ENCODE data around the gene CAMKK1.
"Not testable (repeated sequence)": the region's sequence is repeated elsewhere in the genome, so short reads cannot be mapped to it uniquely, and the experiment has no call there.

CAMKK1 gene

DNA sequence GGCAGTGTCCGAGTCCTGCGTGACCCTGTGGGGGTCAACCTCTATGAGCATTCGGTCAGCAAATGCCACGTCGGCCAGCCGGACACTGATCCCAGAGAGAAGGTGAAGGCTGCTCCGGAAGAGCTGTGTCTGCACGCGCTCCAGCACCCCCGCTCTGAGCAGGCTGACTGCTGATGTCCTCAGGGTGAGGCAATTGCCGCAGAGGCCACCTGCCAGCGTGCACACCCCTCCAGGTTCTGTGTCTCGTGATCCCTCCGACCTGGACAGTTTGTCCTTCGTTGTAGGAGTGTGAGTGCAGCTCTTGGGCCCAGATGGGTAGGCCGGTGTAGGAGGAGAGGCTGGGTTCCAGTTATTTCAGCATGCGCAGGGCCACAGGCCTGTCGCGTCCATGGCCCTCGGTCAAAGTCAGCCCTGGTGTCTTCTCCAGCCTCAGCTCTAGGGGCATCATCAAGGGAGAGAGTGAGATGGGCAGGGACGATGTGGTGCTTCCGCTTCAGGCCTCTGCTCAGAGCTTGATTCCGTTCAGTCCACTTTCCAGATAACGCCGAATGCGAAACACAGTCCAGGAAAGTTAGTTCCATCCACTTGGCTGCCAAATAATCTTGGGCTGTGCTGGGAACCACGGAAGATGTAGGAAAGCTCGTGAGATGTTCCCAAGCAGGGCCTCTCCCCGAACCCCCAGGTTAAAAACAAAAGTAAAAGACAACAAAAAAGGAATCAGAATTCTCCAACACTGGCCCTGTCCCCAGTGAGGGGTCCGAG is 31.7 kb downstream of the CAMKK1 start:
- H3K27me3 Mint-ChIP-seq = no peaks in the 10 kb centered on the region
- no peak overlapping the region for H3K27ac Mint-ChIP-seq
- no peak overlapping the region for H3K4me3 Mint-ChIP-seq
- no peaks in the 10 kb centered on the region for H3K4me1 Mint-ChIP-seq (ENCODE audit: low read depth)
- H3K36me3 Mint-ChIP-seq = peaks cover 3% of the 10 kb centered on the region
- no peaks in the 10 kb centered on the region for H3K9me3 Mint-ChIP-seq (ENCODE audit: low read depth)

DNA sequence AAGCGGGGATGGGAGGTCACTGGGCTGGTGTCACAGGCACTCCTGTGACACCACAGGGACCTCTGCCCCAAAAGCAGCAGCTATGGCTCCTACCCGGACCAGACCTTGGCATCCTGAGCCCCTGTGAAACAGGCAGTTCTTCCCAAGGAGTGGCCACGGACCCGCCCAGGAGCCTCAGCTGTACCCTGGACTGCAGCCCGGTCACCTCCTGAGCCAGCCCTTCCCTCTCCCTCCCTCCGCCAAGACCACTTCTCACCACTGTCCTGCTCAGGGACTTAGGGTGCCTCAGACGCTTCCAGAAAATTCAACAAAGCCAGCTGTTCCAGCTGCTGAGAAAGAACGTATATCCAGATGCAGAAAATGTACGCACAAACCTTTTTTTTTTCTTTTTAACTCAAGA is 32.9 kb downstream of the CAMKK1 start:
- Mint-ChIP-seq H3K36me3 (peaks cover 3% of the 10 kb centered on the region), H3K4me3 (no peak overlapping the region), H3K27me3 (no peaks in the 10 kb centered on the region), H3K4me1 (ENCODE audit: low read depth) (no peaks in the 10 kb centered on the region), H3K27ac (no peak overlapping the region), H3K9me3 (ENCODE audit: low read depth) (no peaks in the 10 kb centered on the region)

DNA sequence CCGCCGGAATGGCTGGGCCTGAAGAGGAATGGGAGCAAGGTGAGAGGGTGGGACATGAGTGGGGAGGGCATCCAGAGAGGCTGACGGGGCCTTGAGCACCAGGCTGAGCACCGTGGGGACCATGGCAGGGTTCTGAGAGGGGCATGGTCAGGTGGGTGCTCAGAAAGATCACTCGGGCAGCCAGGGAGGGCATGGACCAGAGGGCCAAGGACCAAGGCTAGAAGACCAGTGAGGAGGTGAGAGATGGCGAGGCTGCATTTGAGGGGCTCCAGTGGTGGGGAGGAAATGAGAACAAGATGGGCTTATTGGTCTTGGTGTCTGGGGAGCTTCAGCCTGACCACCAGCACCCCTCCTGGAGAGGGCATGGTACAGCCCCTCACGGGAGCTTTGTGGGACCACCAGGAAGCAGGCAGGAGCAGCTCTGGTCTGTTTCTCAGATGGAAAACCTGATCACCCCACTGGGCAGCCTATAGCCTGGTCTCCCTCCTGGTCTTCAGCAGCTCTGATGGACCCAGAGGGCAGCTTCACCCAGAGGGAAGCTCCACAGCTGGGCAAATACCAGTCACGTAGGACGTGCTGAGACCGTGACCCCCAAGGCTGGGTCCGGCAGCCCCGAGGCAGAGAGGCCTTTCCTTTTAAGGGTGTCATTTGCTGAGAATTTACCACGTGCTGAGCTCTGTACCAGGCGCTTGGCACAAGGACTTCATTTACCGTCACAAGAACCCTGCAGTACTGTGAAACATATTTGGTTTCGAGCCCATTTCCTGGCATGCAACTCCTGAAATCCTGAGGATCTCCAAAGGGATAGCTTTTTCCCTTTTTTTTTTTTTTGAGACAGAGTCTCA is 35.4 kb downstream of the CAMKK1 start:
- H3K27ac Mint-ChIP-seq = no peak overlapping the region
- H3K36me3 Mint-ChIP-seq = peaks cover 3% of the 10 kb centered on the region
- no peak overlapping the region for H3K4me3 Mint-ChIP-seq
- H3K9me3 Mint-ChIP-seq (ENCODE audit: low read depth) = no peaks in the 10 kb centered on the region
- no peaks in the 10 kb centered on the region for H3K4me1 Mint-ChIP-seq (ENCODE audit: low read depth)
- no peaks in the 10 kb centered on the region for H3K27me3 Mint-ChIP-seq

DNA sequence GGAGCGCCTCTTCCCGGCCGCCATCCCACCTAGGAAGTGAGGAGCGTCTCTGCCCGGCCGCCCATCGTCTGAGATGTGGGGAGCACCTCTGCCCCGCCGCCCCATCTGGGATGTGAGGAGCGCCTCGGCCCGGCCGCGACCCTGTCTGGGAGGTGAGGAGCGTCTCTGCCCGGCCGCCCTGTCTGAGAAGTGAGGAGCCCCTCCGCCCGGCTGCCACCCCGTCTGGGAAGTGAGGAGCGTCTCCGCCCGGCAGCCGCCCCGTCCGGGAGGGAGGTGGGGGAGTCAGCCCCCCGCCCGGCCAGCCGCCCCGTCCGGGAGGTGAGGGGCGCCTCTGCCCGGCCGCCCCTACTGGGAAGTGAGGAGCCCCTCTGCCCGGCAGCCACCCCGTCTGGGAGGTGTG is 38.6 kb downstream of the CAMKK1 start:
- H3K27me3 Mint-ChIP-seq; H3K4me1 Mint-ChIP-seq (ENCODE audit: low read depth); H3K36me3 Mint-ChIP-seq; H3K9me3 Mint-ChIP-seq (ENCODE audit: low read depth); H3K27ac Mint-ChIP-seq; H3K4me3 Mint-ChIP-seq: not testable (repeated sequence)

DNA sequence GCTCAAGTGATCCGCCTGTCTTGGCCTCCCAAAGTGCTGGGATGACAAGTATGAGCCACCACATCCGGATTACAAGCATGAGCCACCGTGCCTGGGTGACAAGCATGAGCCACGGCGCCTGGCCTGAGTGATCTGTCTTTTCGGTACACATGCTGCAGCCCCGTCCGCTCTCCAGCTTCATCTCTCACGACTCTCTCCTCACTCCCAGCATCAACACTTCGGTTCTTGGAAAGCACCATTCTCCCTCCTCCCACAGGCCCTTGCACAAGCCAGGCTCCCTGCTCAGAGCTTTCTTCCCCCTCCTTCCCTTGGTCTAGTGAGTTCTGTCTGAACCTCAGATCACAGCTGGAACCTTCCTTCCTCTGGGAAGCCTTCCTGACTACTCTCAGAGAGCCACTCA is 40.3 kb downstream of the CAMKK1 start:
- Mint-ChIP-seq H3K36me3 (no peaks in the 10 kb centered on the region), H3K4me1 (ENCODE audit: low read depth) (no peaks in the 10 kb centered on the region), H3K27me3 (peaks cover 3% of the 10 kb centered on the region), H3K4me3 (no peak overlapping the region), H3K9me3 (ENCODE audit: low read depth) (no peaks in the 10 kb centered on the region), H3K27ac (no peak overlapping the region)

DNA sequence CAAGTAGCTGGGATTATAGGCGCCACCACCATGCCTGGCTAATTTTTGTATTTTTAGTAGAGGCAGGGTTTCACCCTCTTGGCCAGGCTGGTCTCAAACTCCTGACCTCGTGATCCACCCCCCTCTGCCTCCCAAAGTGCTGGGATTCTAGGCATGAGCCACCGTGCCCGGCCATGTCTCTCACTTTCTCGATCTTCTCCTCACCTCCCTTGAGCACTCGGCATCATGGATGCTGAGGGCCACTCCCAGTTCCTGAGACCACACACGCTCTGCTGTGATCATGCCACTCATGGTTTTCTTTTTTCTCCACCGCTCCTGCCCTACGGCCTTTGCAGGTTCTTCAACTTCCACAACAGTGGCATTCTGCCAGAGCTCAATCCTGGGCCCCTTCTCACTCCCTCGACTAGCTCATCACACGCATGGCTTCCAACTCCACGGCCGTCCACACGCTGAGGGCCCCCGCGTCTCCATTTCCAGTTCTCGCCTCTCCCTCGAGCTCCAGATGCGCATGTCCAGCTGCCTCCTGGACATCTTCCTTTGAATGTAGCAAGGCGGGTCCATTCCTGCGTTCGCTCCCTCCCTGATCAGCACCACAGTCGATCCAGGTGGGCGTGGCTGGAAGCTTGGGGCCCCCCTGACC is 41.3 kb downstream of the CAMKK1 start:
- Mint-ChIP-seq H3K9me3 (ENCODE audit: low read depth) (no peaks in the 10 kb centered on the region), H3K27ac (no peak overlapping the region), H3K27me3 (peaks cover 3% of the 10 kb centered on the region), H3K4me1 (ENCODE audit: low read depth) (peaks cover 2% of the 10 kb centered on the region), H3K36me3 (no peaks in the 10 kb centered on the region), H3K4me3 (no peak overlapping the region)

DNA sequence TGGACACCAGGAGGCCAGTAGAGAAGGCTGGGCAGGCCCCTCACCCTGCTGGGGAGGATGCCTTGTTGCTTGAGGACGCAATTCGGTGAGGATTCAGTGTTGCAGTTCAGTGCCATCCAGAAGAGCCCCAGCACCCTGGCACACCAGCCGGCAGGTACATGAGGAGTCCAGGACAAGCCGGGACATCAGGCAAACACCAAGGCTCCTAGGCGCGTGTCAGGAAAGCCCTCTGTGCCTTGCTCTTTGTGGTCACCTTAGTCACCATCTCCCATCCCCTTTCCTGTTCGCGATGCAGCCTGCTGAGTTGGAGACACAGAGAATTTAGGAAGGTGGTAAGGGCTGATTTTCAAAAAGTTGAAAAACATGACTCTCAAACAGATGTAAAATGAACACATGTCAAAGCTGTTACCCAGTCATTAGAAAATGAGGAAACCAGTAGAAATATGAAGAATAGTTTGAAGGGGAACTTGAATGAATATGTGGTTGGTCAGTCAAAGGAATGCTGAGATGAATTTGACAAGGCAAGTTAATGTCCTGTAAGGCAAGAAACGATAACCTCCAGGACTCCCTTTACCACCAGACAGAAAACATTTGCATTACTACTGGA is 44.5 kb downstream of the CAMKK1 start:
- Mint-ChIP-seq H3K36me3 (no peaks in the 10 kb centered on the region), H3K4me3 (no peak overlapping the region), H3K9me3 (ENCODE audit: low read depth) (no peaks in the 10 kb centered on the region), H3K27me3 (peaks cover 3% of the 10 kb centered on the region), H3K4me1 (ENCODE audit: low read depth) (peaks cover 20% of the 10 kb centered on the region), H3K27ac (no peak overlapping the region)

DNA sequence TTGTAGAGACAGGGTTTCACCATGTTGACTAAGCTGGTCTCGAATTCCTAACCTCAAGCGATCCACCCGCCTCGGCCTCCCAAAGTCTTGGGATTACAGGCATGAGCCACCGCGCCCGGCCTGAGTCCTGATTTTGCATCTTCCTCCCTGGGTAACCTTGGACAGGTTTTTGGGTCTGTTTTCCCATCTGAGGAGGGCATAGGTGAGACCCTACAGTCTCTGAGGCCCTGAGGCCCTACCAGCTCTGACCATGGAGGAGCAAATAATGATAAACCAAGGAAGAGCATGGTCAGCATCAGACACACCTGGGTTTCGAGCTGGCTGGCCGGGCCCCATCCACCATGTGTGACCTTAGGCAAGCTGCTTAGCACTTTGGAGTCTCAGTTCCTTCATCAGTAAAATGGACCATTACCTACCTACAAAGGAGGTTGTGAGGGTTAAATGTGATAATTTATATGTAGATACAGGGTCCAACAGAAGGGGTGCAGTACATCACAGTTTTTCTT is 45.6 kb downstream of the CAMKK1 start:
- H3K4me1 Mint-ChIP-seq (ENCODE audit: low read depth) = peaks cover 21% of the 10 kb centered on the region
- no peaks in the 10 kb centered on the region for H3K36me3 Mint-ChIP-seq
- H3K27ac Mint-ChIP-seq = no peak overlapping the region
- H3K4me3 Mint-ChIP-seq = no peak overlapping the region
- H3K9me3 Mint-ChIP-seq (ENCODE audit: low read depth) = no peaks in the 10 kb centered on the region
- H3K27me3 Mint-ChIP-seq = peaks cover 3% of the 10 kb centered on the region

DNA sequence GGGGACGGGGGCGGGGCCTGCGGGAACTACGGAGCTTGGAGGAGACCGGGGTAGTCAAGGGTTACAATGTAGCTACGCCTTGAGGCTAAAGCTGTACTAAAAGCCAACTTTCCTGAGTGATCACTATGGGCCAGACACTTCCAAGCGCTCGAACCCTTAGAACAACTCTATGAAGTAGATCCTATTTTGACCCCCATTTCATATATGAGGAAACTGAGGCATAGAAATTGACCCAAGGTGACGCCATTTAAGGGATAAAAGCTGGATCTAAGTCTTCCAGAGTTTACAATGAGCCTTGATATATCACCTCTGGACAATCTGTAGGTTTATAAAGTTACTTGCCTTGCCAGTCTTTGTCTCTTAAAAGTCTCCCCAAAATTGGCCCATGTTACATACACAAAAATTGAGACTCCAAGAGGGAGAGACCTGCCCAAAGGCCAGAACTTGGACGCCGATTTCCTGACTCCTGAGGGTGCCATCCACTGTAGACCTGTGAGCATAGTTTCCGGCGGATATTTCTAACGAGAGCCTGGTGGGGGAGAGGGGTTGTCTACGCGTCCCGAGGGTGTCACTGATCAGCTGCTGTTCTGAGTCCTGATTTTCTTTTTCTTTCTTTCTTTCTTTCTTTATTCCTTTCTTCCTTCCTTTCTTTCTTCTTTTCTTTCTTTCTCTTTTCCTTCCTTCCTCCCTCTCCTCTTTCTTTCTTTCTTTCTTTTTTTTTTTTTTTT is 46.3 kb downstream of the CAMKK1 start:
- H3K4me1 Mint-ChIP-seq (ENCODE audit: low read depth) = peaks cover 21% of the 10 kb centered on the region
- H3K36me3 Mint-ChIP-seq = no peaks in the 10 kb centered on the region
- peak overlapping the region; percentile 97 for H3K4me3 Mint-ChIP-seq
- H3K9me3 Mint-ChIP-seq (ENCODE audit: low read depth) = no peaks in the 10 kb centered on the region
- H3K27ac Mint-ChIP-seq = no peak overlapping the region
- peaks cover 1% of the 10 kb centered on the region for H3K27me3 Mint-ChIP-seq

DNA sequence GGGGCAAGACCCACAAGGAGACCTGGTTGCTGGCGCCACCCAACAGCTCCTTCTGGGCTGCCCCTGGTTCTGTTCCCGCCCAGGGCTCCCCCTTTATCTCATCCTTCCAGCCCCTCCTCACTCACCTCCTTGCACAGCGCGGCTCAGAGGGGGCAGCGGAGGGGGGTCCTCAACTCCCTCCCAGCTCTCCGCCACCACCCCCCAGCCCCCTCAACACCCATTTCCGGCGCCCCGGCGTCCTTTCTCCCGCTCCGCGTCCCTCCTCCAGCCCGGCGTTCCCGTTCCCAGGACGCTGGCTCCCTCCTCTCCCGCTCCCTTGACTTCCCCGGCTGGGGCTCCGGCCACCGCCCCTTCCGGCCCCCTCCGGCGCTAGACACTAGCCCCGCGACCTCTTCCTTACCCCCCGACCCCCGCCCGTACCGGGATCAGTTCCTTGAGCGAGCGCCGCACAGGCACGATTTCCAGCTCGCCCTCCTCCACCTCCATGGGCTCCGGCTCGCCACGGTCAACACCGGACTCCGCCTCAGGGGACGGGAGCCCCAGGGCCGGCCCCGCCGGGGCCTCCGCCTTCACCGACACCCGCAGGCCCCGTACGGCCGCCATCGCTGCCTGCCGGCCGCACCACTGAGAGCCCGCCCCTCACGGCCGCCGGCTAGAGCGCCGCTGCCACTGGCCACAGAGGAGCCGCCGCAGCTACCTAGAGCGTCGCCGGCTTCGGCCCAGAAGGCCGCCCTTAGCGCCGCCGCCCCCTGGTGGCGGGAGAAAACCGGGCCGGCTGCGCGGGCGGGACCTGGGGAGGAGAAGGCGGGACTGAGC is 47.0 kb downstream of the CAMKK1 start, which contains the start of gene NCBP3:
Gene NCBP3 (minus strand): TSS at position 626 of the 816 bp plus-strand sequence. CDS start 23 bp downstream, at position 603.
- Mint-ChIP-seq H3K9me3 (ENCODE audit: low read depth) (no peaks in the 10 kb centered on the region), H3K27me3 (no peaks in the 10 kb centered on the region), H3K27ac (peak within 1 kb of the TSS; percentile 96)

DNA sequence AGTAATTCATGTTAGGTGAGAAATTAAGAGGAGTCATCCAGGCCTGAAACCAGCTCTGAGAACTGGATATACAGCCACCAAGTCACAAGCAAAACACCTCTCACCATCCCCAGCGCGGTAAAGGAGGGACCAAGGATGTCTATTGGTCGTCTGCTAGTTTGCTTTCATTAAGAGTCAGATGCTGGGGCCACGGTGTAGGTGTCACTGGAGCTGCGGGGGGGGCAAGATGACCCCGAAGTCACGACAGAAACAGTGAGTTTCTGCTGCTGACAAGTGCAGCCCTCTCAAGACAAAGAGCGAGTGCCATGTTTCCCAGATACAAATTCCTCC is 47.6 kb downstream of the CAMKK1 start:
- Mint-ChIP-seq H3K9me3 (ENCODE audit: low read depth) (no peaks in the 10 kb centered on the region), H3K4me3 (peak overlapping the region; percentile 97), H3K4me1 (ENCODE audit: low read depth) (peaks cover 28% of the 10 kb centered on the region), H3K27me3 (no peaks in the 10 kb centered on the region), H3K27ac (peak overlapping the region; percentile 96), H3K36me3 (no peaks in the 10 kb centered on the region)

More for the DNA sequence above, 47.0 kb downstream of the CAMKK1 start, which contains the start of gene NCBP3:
- no peaks in the 10 kb centered on the region for H3K36me3 Mint-ChIP-seq
- peaks cover 25% of the 10 kb centered on the region for H3K4me1 Mint-ChIP-seq (ENCODE audit: low read depth)
- peak within 1 kb of the TSS; percentile 97 for H3K4me3 Mint-ChIP-seq

DNA sequence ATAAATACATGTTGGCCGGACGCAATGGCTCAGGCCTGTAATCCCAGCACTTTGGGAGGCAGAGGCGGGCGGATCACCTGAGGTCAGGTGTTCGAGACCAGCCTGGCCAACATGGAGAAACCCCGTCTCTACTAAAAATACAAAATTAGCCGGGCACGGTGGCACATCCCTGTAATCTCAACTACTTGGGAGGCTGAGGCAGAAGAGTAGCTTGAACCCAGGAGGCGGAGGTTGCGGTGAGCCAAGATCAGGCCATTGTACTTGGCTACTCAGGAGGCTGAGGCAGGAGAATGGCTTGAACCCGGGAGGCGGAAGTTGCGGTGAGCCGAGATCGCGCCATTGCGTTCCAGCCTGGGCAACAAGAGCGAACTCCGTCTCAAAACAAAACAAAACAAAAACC is 48.3 kb downstream of the CAMKK1 start:
- H3K36me3 Mint-ChIP-seq; H3K27me3 Mint-ChIP-seq; H3K9me3 Mint-ChIP-seq (ENCODE audit: low read depth); H3K27ac Mint-ChIP-seq: not testable (repeated sequence)
- peak overlapping the region; percentile 97 for H3K4me3 Mint-ChIP-seq
- H3K4me1 Mint-ChIP-seq (ENCODE audit: low read depth) = peaks cover 29% of the 10 kb centered on the region

DNA sequence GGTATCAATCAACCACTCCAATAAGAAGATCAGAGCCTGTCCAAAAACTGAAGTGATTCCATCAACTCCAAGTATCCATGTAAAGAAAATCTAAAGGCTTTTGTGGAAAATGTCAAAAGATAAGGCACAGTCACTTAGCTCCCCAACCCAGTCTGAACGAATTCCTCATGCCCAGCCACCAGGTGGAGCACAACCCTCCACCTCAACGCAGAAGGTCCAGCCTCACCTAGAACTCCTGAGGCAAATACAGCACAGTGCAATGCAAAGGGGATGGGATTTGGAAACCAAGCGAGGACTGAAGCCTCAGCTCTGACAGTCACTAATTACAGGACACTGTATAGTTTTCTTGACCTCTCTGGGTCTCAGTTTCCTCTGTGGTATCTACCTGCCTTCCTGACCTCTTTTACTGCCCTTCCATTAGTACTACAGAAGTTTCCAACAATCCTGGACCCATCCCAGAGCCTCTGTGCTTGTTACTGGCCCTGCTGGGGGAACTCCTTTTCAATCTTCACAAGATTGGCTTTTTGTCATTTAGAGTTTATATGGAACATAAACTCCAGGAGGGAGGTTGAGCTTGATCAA is 48.8 kb downstream of the CAMKK1 start:
- Mint-ChIP-seq H3K4me1 (ENCODE audit: low read depth) (peaks cover 30% of the 10 kb centered on the region), H3K4me3 (peak overlapping the region; percentile 97), H3K9me3 (ENCODE audit: low read depth) (no peaks in the 10 kb centered on the region), H3K27me3 (no peaks in the 10 kb centered on the region), H3K27ac (peak overlapping the region; percentile 54), H3K36me3 (no peaks in the 10 kb centered on the region)
